ENCODE results near the gene PTPRM.

The PTPRM gene

GRCh38 chr18:7766346-7766745, 199.2 kb downstream of the PTPRM start:
- no peak for TF ChIP-seq CTCF (conservative IDR thresholded peaks at IDR 0.05; ENCODE audit: low read depth, low read length)
- H3K4me2 ChIP-seq, result no peak overlapping the region
- no peaks in the 10 kb centered on the region for H3K36me3 ChIP-seq (ENCODE audit: insufficient read depth)
- 0 out of 2 replicates have a peak, but pooled peaks cover 3% of the 10 kb centered on the region for H3K79me2 ChIP-seq (ENCODE audit: insufficient read depth, low read depth)
- H3K27me3 ChIP-seq (ENCODE audit: insufficient read depth, low read depth), result no peaks in the 10 kb centered on the region
- no peak overlapping the region for H3K27ac ChIP-seq
- H3K4me1 ChIP-seq (ENCODE audit: low read depth, poor library complexity, severe bottlenecking), result no peaks in the 10 kb centered on the region
- no peaks in the 10 kb centered on the region for H4K20me1 ChIP-seq (ENCODE audit: insufficient read depth)
- no peak overlapping the region for H3K4me3 ChIP-seq (IDR thresholded peaks at IDR 0.05; ENCODE audit: insufficient read depth, low read depth, low read length)
- no peak overlapping the region for H2AFZ ChIP-seq (ENCODE audit: low read depth)
- no peak overlapping the region for H3K9ac ChIP-seq

GRCh38 chr18:7766817-7767216, 199.7 kb downstream of the PTPRM start:
- Histone ChIP-seq H3K4me1 (ENCODE audit: low read depth, poor library complexity, severe bottlenecking) (no peaks in the 10 kb centered on the region), H3K79me2 (ENCODE audit: insufficient read depth, low read depth) (0 out of 2 replicates have a peak, but pooled peaks cover 3% of the 10 kb centered on the region), H4K20me1 (ENCODE audit: insufficient read depth) (no peaks in the 10 kb centered on the region), H2AFZ (ENCODE audit: low read depth) (no peak overlapping the region), H3K9ac (no peak overlapping the region), H3K4me2 (no peak overlapping the region), H3K27me3 (ENCODE audit: insufficient read depth, low read depth) (no peaks in the 10 kb centered on the region), H3K36me3 (ENCODE audit: insufficient read depth) (no peaks in the 10 kb centered on the region), H3K4me3 (IDR thresholded peaks at IDR 0.05; ENCODE audit: insufficient read depth, low read depth, low read length) (no peak overlapping the region), H3K27ac (no peak overlapping the region)
- TF ChIP-seq CTCF (conservative IDR thresholded peaks at IDR 0.05; ENCODE audit: low read depth, low read length), result no peak

GRCh38 chr18:7770908-7771307, 203.8 kb downstream of the PTPRM start:
- no peak overlapping the region for H3K27ac ChIP-seq
- TF ChIP-seq CTCF (conservative IDR thresholded peaks at IDR 0.05; ENCODE audit: low read depth, low read length), result no peak

GRCh38 chr18:7772510-7772888, 205.4 kb downstream of the PTPRM start:
- H3K27me3 ChIP-seq (ENCODE audit: insufficient read depth, low read depth), result no peaks in the 10 kb centered on the region
- no peaks in the 10 kb centered on the region for H3K4me1 ChIP-seq (ENCODE audit: low read depth, poor library complexity, severe bottlenecking)
- no peak overlapping the region for H2AFZ ChIP-seq (ENCODE audit: low read depth)
- H3K4me3 ChIP-seq (IDR thresholded peaks at IDR 0.05; ENCODE audit: insufficient read depth, low read depth, low read length), result no peak overlapping the region
- H3K36me3 ChIP-seq (ENCODE audit: insufficient read depth), result no peaks in the 10 kb centered on the region
- H3K79me2 ChIP-seq (ENCODE audit: insufficient read depth, low read depth), result no peaks in the 10 kb centered on the region
- H3K4me2 ChIP-seq, result no peak overlapping the region
- H4K20me1 ChIP-seq (ENCODE audit: insufficient read depth), result no peaks in the 10 kb centered on the region
- no peak for TF ChIP-seq CTCF (conservative IDR thresholded peaks at IDR 0.05; ENCODE audit: low read depth, low read length)
- H3K9ac ChIP-seq, result no peak overlapping the region
- H3K27ac ChIP-seq, result no peak overlapping the region

More at GRCh38 chr18:7770908-7771307, 203.8 kb downstream of the PTPRM start:
- H3K4me1 ChIP-seq (ENCODE audit: low read depth, poor library complexity, severe bottlenecking), result no peaks in the 10 kb centered on the region
- H3K79me2 ChIP-seq (ENCODE audit: insufficient read depth, low read depth), result 0 out of 2 replicates have a peak, but pooled peaks cover 3% of the 10 kb centered on the region
- H3K27me3 ChIP-seq (ENCODE audit: insufficient read depth, low read depth), result no peaks in the 10 kb centered on the region
- H2AFZ ChIP-seq (ENCODE audit: low read depth), result no peak overlapping the region
- no peaks in the 10 kb centered on the region for H3K36me3 ChIP-seq (ENCODE audit: insufficient read depth)
- no peaks in the 10 kb centered on the region for H4K20me1 ChIP-seq (ENCODE audit: insufficient read depth)
- no peak overlapping the region for H3K9ac ChIP-seq
- H3K4me3 ChIP-seq (IDR thresholded peaks at IDR 0.05; ENCODE audit: insufficient read depth, low read depth, low read length), result no peak overlapping the region
- no peak overlapping the region for H3K4me2 ChIP-seq

Measured in KMS-11 (cell line).